Measurements from ENCODE around the gene ADORA2A. TPM values are rescaled to one million over a fixed set of nuclear protein-coding genes. Genes with fewer than 3 reads are reported as not detected.

Gene ADORA2A
- total and polyA plus RNA-seq, 2 of the 13 experiments (the other 11 are each of a cell fraction or from before 2014, with no cell fraction given): 3.3 to 5.0 TPM

DNA sequence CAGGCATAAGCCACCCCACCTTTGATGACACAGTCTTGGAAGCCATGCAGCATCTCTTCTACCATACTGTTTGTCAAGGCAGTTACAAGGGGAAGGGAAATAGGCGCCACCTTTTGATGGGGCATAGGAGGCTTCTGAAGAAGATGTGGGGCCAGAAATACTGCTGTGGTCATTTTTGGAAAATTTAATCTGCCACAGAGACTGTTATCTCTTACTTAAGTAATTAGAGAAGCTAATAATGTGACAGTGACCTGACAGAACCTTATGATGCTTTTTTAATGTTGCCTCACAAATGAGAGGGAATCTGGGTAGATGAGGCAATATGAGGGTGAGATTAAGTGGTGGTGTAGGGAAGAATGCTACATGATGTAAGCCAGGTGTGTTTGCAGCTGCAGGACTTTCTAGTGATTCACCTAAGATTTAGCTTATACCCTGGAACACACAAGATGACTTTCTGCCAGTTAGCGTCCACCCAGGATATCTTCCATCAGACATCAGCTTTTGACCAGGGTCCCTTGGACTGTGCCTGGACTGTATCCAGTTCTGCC is 34.3 kb upstream of the ADORA2A start:
- Histone ChIP-seq H3K4me2 (ENCODE audit: low read depth, low read length) (no peak overlapping the region), H3K79me2 (ENCODE audit: insufficient read depth, low read length) (no peaks in the 10 kb centered on the region), H3K9me3 (ENCODE audit: low read length) (no peaks in the 10 kb centered on the region), H3K27ac (ENCODE audit: extremely low read length, insufficient read depth, low read length) (no peak overlapping the region), H4K20me1 (ENCODE audit: insufficient read depth, low read length) (no peaks in the 10 kb centered on the region), H3K4me1 (ENCODE audit: insufficient read depth, low read length) (peaks cover 6% of the 10 kb centered on the region; the same call in 1 of the 2 replicates), H3K27me3 (ENCODE audit: control insufficient read depth in 1 of 2, insufficient read depth in 2 of 2, low read length in 2 of 2) (no peaks in the 10 kb centered on the region), H3K9ac (ENCODE audit: insufficient read depth, low read depth, low read length) (no peak overlapping the region), H3K4me3 (replicated peaks in 1 of 3; ENCODE audit: insufficient read depth in 1 of 3, low read depth in 2 of 3, low read length in 3 of 3) (no peak overlapping the region), H3K36me3 (replicated peaks in 1 of 2; ENCODE audit: control insufficient read depth in 1 of 2, insufficient read depth in 2 of 2, low read length in 2 of 2) (peaks cover 11 to 29% of the 10 kb centered on the region in 2 experiments), H2AFZ (ENCODE audit: low read length) (no peak overlapping the region)
- ATAC-seq (no peak), DNase-seq (ENCODE audit: low spot score) (no peak), FAIRE-seq (no peak)
- intact Hi-C loops (cut with micrococcal nuclease; ENCODE audit: unreplicated experiment): no loop called here
- CTCF ChIA-PET (ENCODE audit: low intra/inter-chr PET ratio, low total read pairs): no interaction called here
- BruUV-seq (replicated peaks): no TSS peak
- POLR2A ChIA-PET: no interaction called here
- 79% methylated on average over 2 of the region's 2 CpGs for WGBS (ENCODE audit: low lambda C conversion rate)
- TF ChIP-seq CEBPB (IDR thresholded peaks at IDR 0.05; ENCODE audit: borderline replicate concordance, low read depth, low read length): no peak
- TF ChIP-seq MTF1 (CRISPR knock-in tag; IDR thresholded peaks at IDR 0.05): no peak
- no peak for TF ChIP-seq SMAD3 (CRISPR knock-in tag; IDR thresholded peaks at IDR 0.05)
- no peak for TF ChIP-seq TBX3 (IDR thresholded peaks at IDR 0.05; ENCODE audit: borderline replicate concordance)
- no peak for TF ChIP-seq BCL6 (CRISPR knock-in tag; IDR thresholded peaks at IDR 0.05)
- no peak for TF ChIP-seq ZC3H13 (CRISPR knock-in tag; IDR thresholded peaks at IDR 0.05)
- no peak for TF ChIP-seq SIX1 (CRISPR knock-in tag; IDR thresholded peaks at IDR 0.05; ENCODE audit: borderline replicate concordance)
- TF ChIP-seq, protein P1, sequence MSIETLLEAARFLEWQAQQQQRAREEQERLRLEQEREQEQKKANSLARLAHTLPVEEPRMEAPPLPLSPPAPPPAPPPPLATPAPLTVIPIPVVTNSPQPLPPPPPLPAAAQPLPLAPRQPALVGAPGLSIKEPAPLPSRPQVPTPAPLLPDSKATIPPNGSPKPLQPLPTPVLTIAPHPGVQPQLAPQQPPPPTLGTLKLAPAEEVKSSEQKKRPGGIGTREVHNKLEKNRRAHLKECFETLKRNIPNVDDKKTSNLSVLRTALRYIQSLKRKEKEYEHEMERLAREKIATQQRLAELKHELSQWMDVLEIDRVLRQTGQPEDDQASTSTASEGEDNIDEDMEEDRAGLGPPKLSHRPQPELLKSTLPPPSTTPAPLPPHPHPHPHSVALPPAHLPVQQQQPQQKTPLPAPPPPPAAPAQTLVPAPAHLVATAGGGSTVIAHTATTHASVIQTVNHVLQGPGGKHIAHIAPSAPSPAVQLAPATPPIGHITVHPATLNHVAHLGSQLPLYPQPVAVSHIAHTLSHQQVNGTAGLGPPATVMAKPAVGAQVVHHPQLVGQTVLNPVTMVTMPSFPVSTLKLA (IDR thresholded peaks at IDR 0.05): no peak
- TF ChIP-seq, protein P2, sequence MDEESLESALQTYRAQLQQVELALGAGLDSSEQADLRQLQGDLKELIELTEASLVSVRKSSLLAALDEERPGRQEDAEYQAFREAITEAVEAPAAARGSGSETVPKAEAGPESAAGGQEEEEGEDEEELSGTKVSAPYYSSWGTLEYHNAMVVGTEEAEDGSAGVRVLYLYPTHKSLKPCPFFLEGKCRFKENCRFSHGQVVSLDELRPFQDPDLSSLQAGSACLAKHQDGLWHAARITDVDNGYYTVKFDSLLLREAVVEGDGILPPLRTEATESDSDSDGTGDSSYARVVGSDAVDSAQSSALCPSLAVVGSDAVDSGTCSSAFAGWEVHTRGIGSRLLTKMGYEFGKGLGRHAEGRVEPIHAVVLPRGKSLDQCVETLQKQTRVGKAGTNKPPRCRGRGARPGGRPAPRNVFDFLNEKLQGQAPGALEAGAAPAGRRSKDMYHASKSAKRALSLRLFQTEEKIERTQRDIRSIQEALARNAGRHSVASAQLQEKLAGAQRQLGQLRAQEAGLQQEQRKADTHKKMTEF (CRISPR knock-in tag; IDR thresholded peaks at IDR 0.05): no peak
- TF ChIP-seq, protein P3, sequence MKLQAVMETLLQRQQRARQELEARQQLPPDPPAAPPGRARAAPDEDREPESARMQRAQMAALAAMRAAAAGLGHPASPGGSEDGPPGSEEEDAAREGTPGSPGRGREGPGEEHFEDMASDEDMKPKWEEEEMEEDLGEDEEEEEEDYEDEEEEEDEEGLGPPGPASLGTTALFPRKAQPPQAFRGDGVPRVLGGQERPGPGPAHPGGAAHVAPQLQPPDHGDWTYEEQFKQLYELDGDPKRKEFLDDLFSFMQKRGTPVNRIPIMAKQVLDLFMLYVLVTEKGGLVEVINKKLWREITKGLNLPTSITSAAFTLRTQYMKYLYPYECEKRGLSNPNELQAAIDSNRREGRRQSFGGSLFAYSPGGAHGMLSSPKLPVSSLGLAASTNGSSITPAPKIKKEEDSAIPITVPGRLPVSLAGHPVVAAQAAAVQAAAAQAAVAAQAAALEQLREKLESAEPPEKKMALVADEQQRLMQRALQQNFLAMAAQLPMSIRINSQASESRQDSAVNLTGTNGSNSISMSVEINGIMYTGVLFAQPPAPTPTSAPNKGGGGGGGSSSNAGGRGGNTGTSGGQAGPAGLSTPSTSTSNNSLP (IDR thresholded peaks at IDR 0.05; ENCODE audit: low read depth, low read length): no peak
- TF ChIP-seq, protein P4, sequence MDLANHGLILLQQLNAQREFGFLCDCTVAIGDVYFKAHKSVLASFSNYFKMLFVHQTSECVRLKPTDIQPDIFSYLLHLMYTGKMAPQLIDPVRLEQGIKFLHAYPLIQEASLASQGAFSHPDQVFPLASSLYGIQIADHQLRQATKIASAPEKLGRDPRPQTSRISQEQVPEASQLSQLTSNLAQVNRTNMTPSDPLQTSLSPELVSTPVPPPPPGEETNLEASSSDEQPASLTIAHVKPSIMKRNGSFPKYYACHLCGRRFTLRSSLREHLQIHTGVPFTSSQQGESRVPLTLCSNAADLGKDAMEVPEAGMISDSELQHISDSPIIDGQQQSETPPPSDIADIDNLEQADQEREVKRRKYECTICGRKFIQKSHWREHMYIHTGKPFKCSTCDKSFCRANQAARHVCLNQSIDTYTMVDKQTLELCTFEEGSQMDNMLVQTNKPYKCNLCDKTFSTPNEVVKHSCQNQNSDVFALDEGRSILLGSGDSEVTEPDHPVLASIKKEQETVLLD (CRISPR knock-in tag; IDR thresholded peaks at IDR 0.05; ENCODE audit: low read depth): no peak
- TF ChIP-seq ZNF781 (CRISPR knock-in tag; IDR thresholded peaks at IDR 0.05; ENCODE audit: borderline replicate concordance, not compliant biosample characterization): no peak
- no peak for TF ChIP-seq CHCHD3 (CRISPR knock-in tag; IDR thresholded peaks at IDR 0.05)
- TF ChIP-seq, protein P5, sequence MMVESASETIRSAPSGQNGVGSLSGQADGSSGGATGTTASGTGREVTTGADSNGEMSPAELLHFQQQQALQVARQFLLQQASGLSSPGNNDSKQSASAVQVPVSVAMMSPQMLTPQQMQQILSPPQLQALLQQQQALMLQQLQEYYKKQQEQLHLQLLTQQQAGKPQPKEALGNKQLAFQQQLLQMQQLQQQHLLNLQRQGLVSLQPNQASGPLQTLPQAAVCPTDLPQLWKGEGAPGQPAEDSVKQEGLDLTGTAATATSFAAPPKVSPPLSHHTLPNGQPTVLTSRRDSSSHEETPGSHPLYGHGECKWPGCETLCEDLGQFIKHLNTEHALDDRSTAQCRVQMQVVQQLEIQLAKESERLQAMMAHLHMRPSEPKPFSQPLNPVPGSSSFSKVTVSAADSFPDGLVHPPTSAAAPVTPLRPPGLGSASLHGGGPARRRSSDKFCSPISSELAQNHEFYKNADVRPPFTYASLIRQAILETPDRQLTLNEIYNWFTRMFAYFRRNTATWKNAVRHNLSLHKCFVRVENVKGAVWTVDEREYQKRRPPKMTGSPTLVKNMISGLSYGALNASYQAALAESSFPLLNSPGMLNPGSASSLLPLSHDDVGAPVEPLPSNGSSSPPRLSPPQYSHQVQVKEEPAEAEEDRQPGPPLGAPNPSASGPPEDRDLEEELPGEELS (CRISPR knock-in tag; IDR thresholded peaks at IDR 0.05): no peak
- TF ChIP-seq ZFP37 (CRISPR knock-in tag; IDR thresholded peaks at IDR 0.05; ENCODE audit: borderline replicate concordance): no peak
- no peak for TF ChIP-seq ZNF121 (CRISPR knock-in tag; IDR thresholded peaks at IDR 0.05)
- in situ Hi-C loops (cut with HindIII; ENCODE audit: extremely low pct_ligation_motif_present, low pct_unique_long_range_greater_than_20kb): no loop called here

All from HepG2 (cell line).